Lower leg skin (tissue), 4 donors: ENCODE results near the gene COX7A2. TPM values are rescaled to one million over a fixed set of nuclear protein-coding genes. Genes with fewer than 3 reads are reported as not detected.
A peak's percentile ranks its signal among the peaks of the same experiment; 100 is the strongest.

Experiments
- DNase-seq, 2 donors: peaks; one replicate each; pipeline ENCODE4 v3.0.0-alpha.2; 2019; ENCODE audit warnings: low spot score in 2 of 2
- H3K4me3 ChIP-seq: fragments of 200-600 bp; sonication (generic); 2 replicates; pipeline ENCODE4 v1.5.1; 2017; ENCODE audit warnings: mild to moderate bottlenecking, low read depth; ENCODE audit not compliant: poor library complexity, severe bottlenecking
- POLR2A ChIP-seq, 2 donors: fragments of 450-650 bp; IDR thresholded peaks; one replicate each; pipeline ENCODE4 v1.6.1; 2016 to 2017; ENCODE audit warnings: antibody characterized with exemption in 2 of 2, mild to moderate bottlenecking in 1 of 2, moderate library complexity in 1 of 2
- WGBS, 2 donors: methylation state at CpG; one replicate each; pipeline ENCODE4 v1.1.5; 2018; 5-methylcytosine and 5-hydroxymethylcytosine counted together
- intact Hi-C: fragments of 100-400 bp; cut with DNase I; formaldehyde crosslinking; loops from one replicate; pipeline ENCODE4 v1.15.0; 2023; ENCODE audit warnings: low total_unique reads
- total RNA-seq, 4 donors: library from RNA; depleted of rRNA; stranded (reverse); fragments of >200 nt; gene quantifications; one replicate each; pipeline ENCODE4 v1.1.0, GENCODE V29; 2016
- TF ChIP-seq, protein P1 (sequence below), 3 donors: fragments of 450-650 bp; IDR thresholded peaks; one replicate each; pipeline ENCODE4 v1.5.1; 2016; ENCODE audit warnings: antibody characterized with exemption in 3 of 3, mild to moderate bottlenecking in 3 of 3, moderate library complexity in 2 of 3

The COX7A2 gene
- total RNA-seq, 4 donors from 2014 or later: 90.2 to 517 (median 146) TPM

DNA sequence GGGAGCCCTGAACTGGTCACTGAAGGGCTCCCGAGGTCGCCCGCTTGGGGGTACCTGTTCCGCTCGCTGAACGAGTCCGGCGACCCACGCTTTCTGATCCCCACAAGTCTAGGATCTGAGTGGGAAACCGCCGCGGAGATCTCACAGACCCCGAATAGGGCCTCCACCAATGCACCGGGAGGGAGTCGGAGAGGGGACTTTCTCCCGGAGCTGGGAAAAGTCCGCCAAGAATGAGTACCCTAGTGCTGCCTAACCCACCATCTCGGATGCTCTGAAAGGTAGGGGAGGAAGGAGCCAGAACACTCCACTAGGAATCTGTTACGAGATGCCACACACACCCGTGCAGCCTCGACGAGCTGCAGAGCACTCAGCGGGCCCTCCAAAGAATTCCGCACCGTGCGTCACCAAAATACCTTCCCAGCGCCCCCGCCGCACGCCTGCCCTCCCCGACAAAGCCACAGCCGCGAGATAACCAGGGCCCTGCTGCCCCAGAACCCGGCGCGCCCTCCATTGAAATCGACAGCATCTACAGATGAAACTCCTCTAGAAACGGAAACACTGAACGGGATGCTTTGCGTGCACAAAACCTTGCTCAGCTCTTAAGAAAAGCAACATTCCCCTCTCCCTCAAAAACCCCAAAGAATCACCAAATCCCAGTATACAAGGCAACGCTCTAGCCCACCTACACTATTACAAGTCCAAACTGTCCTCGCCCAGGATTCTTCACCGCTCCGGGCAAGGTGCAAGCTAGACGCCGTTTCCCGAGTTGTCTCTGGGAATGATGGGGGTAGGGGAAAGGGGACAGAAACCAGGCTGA is 38.4 kb downstream of the COX7A2 start:
- 0 to 1% methylated on average over 40 to 43 of the region's 47 CpGs for WGBS, 2 donors
- intact Hi-C loops: loop anchor here (2.0 to 10.0 kb wide), 5 partner anchors 433 to 1468 kb away; no protein-coding TSS in a partner anchor
- DNase-seq: peak in 1 of 2 donors; percentile 91
- H3K4me3 ChIP-seq: peak overlapping the region; percentile 55
- TF ChIP-seq, protein P1, sequence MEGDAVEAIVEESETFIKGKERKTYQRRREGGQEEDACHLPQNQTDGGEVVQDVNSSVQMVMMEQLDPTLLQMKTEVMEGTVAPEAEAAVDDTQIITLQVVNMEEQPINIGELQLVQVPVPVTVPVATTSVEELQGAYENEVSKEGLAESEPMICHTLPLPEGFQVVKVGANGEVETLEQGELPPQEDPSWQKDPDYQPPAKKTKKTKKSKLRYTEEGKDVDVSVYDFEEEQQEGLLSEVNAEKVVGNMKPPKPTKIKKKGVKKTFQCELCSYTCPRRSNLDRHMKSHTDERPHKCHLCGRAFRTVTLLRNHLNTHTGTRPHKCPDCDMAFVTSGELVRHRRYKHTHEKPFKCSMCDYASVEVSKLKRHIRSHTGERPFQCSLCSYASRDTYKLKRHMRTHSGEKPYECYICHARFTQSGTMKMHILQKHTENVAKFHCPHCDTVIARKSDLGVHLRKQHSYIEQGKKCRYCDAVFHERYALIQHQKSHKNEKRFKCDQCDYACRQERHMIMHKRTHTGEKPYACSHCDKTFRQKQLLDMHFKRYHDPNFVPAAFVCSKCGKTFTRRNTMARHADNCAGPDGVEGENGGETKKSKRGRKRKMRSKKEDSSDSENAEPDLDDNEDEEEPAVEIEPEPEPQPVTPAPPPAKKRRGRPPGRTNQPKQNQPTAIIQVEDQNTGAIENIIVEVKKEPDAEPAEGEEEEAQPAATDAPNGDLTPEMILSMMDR (IDR thresholded peaks at IDR 0.05): no peak
- TF ChIP-seq POLR2A (IDR thresholded peaks at IDR 0.05): no peak

DNA sequence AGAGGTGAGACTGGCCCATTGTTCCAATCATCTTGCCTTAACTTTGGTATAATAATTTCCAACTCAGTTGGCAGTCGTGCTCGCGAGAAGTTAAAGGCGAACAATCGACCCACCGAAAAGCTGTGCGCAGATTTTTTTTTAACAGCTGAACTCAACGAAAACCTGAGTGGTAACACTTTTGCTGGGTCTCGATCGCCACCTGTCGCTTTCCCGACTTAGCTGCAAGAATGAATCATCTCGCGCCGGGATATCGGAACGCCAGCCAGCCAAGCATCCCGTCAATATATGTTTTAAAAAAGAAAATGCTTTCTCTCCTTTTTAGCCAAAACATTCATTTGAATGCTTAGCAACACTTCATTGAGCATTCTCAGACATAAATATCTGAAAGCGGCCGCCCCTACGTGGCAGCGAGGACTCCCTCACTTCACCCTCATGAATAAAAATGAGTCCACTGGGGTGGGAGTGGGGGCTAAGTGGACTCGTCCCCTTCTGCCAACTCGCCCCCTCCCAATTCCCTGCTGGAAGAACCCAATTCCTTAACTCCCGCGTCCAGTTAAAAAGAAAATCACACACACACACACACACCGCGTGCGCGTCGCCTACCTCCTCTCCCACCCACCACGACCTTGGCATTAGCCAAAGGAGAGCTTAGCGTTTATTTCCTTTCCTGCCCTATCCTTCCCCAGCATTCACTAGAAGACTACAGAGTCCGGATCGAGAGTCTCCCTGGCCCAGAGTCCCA is 39.2 kb downstream of the COX7A2 start:
- intact Hi-C loops: loop anchor here (2.0 to 10.0 kb wide), 4 partner anchors 432 to 1350 kb away; no protein-coding TSS in a partner anchor
- H3K4me3 ChIP-seq: peak overlapping the region; percentile 55
- peak; percentile 75 to 94 for DNase-seq
- no peak for TF ChIP-seq POLR2A (IDR thresholded peaks at IDR 0.05)
- TF ChIP-seq, protein P1 (IDR thresholded peaks at IDR 0.05): peak in 1 of 3 donors; percentile 8
- 1% methylated on average over 35 of the region's 35 CpGs for WGBS, 2 donors

DNA sequence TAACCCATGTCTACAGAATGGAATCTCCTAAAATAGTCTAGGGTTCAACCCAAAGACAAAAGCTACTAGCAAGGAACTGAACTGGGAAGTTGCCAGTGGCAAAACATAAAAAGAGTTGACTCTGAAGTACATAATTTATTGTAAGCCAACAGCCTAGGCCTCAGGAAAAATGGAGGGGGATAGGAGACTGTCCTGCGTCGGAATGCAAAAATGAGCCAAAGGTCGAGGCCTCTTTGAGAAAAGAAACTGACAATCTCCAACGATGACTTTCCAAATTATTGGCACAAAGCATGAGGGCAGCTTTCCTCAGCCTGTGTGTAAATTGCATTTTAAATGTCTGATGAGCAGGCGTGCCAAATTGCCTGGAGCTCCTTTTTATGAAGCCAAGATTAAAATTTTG is 39.9 kb downstream of the COX7A2 start:
- H3K4me3 ChIP-seq: no peak overlapping the region
- TF ChIP-seq, protein P1 (IDR thresholded peaks at IDR 0.05): no peak
- no peak for TF ChIP-seq POLR2A (IDR thresholded peaks at IDR 0.05)
- 12 to 14% methylated on average over 5 of the region's 5 CpGs for WGBS, 2 donors
- intact Hi-C loops: loop anchor here (2.0 to 10.0 kb wide), 4 partner anchors 431 to 1349 kb away; no protein-coding TSS in a partner anchor
- DNase-seq: no peak

DNA sequence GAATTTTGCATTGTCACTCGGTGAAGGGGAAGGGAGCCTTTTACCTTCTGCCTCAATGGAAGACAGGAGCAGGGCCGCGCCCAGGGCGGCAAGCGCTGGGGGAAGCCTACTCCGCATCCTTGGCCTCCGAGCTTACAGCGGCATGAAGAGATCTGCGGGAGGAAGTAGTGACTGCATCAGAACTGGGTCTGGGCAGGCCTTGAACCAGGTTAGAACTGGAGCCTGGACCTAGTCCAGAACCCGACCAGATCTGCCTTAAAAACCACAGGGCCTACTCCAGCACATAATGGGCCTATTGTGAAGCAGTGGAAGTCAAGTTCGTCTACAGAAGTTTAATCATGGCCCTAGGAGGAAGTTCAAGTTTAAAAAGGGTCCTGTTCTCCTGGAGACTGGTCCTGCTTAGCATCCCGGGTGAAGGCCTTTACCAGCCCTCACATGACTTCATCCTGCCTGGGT is 40.9 kb downstream of the COX7A2 start:
- intact Hi-C loops: loop anchor here (5.0 to 10.0 kb wide), 3 partner anchors 430 to 1348 kb away; no protein-coding TSS in a partner anchor
- 57 to 67% methylated on average over 12 of the region's 12 CpGs for WGBS, 2 donors
- H3K4me3 ChIP-seq: no peak overlapping the region
- no peak for DNase-seq
- TF ChIP-seq, protein P1 (IDR thresholded peaks at IDR 0.05): no peak
- no peak for TF ChIP-seq POLR2A (IDR thresholded peaks at IDR 0.05)

DNA sequence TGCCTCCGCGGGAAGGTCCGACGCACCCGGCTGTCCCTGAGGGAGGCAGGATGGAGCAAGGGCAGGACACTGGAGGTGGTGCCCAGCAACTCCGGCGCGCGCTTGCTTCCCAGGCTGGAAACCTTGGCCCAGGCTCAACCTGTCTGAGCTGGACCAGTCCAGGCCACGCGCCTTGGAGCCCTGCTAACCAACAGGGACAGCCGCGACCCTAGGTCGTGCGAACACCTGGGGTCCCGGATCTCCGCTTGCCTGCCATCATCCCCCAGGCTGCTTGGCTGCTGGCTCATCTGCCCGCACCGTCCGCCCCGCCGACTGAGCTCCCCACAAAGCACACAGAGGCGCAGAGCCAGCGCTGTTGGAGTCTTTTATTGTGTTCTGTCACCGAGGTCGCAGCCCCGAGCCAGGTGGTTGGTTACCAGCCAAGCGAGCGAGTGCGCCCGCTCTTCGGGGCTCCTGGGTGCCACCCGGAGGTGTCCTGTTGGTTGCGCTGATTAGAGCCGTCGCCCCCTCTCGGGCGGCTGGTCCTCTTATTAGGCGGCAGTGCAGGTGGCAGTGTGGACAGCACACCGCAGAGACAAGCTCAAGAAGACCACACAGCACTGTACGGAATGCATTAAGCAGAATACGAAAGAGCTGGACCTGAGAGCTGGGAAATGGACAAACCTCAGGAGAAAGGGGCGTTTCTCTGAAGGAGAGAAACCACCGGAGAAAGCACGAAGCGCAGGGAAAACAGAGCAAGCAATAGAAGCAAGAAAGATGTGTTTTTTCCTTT is 41.5 kb downstream of the COX7A2 start:
- TF ChIP-seq, protein P1 (IDR thresholded peaks at IDR 0.05): no peak
- TF ChIP-seq POLR2A (IDR thresholded peaks at IDR 0.05): no peak
- H3K4me3 ChIP-seq: peak overlapping the region; percentile 19
- DNase-seq: peak in 1 of 2 donors; percentile 89
- 43% methylated on average over 36 to 40 of the region's 46 CpGs for WGBS, 2 donors
- intact Hi-C loops: loop anchor here (5.0 to 10.0 kb wide), 3 partner anchors 430 to 1347 kb away; no protein-coding TSS in a partner anchor
